HG03108 (cell line): ENCODE results near the gene PACRG.
"Not testable (repeated sequence)": the region's sequence is repeated elsewhere in the genome, so short reads cannot be mapped to it uniquely, and the experiment has no call there.

Experiments used
- ATAC-seq: cut with Tn5 transposase; IDR thresholded peaks from one replicate; pipeline ENCODE4 v1.9.1; 2021; ENCODE audit warnings: moderate library complexity; ENCODE audit not compliant: unreplicated experiment

Gene PACRG

DNA sequence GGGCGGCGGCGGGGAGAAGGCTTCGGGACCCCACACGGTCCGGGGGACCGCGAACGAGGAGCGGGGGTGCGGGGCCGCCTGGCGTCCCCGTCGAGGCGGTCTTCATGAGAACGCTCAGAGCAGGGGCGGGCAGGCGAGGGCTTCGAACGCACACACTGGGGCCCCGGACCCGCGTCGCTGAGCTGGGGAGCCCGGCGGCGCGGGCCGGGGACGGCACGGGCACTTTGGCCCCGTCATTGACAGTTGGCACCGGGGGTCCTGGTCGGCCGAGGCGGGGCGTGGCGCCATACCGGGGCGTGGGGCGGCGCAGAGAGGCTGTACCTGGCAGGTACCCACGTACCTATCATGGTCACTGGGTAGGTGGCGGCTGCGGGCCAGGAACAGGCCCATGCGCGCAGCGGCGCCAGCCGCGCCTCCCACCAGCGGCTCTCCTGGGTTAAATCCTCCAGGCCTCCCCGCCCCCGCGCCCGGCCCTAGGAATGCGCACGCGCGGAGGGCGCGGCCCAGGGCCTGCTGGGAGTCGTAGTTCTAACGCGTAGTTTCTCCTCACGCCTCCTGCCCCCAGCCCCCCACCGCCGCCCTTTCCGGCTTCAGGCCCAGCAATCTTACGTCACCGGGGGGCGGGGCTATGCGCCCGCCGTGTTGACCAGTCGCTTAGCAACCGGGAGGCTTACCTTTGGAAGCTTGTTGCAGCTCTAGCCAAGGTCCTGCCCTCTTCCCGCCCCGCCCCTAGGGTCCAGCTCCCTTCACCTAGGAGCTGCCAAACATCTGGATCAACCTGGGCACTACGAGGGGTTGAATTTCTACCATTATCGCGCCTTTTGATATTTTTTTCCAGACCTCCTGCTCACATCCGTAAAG is at the start of gene PACRG, which contains the start of gene PRKN:
PACRG (plus strand) TSS at position 653 of the 861 bp plus-strand sequence.
PRKN (minus strand) TSS at position 445 of the 861 bp plus-strand sequence.
- peak; percentile 98 for ATAC-seq

DNA sequence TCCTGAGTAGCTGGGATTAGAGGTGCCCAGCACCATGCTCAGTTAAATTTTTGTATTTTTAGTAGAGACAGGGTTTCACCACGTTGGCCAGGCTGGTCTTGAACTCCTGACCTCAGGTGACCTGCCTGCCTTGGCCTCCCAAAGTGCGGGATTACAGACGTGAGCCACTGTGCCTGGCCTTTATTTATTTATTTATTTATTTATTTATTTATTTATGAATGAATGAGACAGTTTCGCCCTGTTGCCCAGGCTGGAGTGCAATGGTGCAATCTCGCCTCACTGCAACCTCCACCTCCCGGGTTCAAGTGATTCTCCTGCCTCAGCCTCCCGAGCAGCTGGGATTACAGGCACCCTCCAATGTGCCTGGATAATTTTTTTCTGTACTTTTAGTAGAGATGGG is 48.9 kb upstream of the PACRG start:
- not testable (repeated sequence) for ATAC-seq

DNA sequence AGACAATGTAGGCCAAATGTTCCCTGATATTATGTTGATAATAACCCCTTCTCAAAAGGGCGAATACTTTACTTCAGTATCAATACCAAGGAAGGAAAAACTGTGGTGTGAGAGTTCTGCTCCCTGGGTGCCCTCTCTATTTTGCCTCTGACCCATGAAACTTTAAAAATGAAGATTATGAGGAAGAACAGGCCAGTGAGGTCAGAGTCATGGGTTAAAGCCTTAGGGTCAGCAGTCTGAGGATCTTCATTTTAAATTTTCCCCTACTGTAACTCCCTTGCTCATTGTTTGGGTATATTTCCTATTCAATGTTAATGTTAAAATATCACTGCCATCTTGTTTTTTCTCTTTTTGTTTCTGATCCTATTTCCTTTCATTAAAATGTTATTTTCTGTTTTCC is 48.1 kb upstream of the PACRG start:
- ATAC-seq: no peak

DNA sequence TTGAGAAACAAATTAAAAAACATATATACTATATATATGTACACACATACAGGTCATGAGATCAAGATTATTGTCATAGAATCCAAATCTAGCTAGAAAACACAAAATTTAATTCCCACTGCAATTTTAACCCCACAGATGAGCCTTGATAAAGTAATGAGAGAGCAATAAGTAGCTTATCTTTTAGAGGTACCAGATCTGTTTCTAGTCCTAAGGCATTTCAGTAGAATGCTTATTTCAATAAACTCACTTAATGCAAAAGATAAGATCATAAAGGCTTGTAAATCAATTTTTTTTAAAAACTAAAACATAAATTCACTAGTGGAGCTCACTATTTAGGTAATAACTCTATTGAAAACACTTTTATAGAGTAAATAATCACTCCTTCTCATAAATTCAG is 47.4 kb upstream of the PACRG start:
- ATAC-seq: no peak

DNA sequence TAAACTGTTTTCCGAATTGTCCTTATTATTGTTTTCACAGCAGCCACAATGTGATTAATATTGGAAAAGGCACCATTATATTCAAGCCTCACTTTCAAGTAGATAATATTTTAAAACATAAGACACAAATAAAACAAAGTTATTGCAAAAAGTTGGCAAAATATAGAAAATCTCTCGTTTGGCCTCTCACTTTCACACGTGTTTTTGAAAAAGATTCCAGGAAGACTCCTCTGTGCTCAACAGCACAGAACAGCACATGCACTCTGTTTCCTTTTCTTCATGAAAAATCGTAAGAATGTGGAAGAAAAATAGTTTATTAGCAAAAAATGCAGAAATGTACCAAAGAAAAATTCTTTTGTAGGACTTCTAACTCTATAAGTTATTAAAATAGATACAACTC is 46.9 kb upstream of the PACRG start:
- no peak for ATAC-seq

DNA sequence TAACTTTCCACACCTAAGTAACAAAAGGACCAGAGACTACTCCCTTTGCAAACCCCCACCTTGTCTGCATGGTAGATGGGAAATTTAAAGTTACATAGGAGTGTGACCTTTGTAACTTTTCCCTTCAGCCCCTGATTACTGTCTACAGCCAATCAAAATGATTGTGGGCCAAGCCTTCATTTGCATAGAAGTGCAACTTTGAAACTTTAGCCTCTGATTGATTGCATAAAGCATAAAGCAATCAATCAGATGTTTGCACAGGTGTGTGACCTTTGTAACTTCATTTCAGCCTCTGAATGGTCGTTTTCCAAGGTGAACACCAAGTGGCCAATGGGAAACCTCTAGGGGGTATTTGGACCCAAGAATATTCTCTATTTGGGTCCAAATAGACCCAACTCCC is 46.3 kb upstream of the PACRG start:
- no peak for ATAC-seq

DNA sequence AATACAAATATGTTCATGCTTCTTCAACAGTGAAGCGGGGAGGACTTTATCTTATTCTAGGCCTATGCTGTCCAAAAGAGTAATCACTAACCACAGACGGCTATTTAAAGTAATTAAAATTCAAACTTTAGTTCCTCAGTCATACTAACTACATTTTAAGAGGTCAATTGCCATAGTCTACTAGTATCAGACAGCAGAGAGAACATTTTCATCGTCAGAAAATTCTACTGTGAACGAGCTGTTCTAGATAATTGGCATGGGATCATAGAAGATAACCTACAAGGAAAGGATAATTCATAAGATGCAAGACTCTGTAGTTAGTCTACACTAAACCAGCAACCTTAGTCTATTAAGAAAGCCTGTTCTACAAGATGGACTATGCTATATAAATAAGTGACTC is 44.6 kb upstream of the PACRG start:
- ATAC-seq: no peak

DNA sequence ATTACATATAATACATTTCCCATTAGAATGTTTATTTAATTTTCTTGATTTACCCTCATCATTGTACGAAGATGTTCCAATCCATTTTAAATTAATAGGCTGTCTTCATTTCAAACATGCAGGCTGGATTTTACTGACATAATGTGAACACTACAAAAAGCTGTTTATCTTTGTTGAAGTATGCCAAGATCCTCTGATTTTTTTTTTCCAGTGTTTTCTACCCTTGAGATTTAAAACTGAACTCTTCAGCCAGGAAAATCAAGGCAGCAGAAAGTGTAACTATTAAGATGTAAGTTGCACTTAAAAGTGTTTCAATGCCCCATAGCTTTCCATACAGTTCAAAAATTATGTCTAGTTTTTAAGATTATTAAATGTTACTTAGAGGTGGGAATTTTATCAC is 43.7 kb upstream of the PACRG start:
- ATAC-seq: no peak

DNA sequence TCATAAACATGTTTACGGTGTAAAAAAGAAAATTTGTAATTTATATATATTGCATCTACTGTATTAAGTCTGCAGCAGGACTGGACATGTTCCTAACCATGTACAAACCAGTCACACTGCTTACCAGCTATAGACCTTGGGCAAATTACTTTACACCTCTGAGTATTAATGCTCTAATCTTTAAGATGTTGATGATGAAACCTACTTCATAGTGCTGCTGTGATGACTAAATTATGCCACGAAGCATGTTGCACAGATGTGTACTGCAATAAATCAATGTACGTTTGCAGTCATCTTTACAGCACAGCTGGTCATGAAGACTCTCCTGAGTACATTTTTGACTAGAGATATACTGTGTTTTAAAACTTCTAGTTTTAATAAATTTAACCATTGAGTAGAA is 42.8 kb upstream of the PACRG start:
- no peak for ATAC-seq

DNA sequence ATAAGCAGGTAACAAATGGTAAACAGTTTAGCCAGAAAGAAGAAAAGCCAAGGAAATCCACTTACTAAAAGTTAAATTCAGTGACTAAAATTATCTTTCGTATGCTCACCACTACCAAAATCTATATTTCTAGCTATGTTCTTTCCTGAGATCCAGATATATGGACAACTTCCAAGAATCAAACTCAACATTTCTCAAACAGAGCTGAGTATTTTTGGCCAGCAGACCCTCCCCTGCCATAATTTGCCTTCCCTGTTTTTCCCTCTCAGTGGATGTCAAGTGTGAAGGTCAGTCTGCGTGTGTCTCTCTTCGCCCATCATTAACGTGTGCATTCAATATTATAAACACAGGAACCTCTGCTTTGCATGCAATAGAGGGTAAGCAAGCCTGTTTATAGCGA is 42.2 kb upstream of the PACRG start:
- no peak for ATAC-seq

DNA sequence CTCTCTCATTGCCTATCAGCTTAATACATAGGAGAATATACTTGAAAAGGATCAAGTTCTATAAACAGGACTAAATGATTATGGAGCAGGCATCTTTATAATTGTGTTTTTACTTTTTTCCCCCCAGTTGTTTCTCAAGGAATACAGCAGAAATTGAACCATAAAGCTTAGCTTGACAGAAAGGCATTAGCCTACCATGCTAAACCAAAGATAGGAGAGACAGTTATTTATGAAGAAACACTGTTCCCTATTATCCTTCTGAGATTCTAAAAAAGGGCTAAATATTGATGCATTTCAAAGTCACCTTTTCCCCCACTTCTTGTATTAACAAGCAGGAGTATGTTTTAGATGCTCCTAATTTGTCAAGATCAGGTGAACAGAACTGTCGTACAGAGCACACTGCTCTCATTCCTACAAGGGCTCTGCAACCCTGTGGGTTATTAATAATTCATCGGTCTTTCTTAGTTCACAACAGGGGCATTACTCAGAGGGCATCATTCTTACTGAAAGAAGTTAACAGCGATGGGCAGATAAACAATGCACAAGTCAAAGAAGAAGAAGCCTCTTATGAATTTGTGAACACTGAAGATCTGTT is 38.9 kb upstream of the PACRG start:
- ATAC-seq: no peak

DNA sequence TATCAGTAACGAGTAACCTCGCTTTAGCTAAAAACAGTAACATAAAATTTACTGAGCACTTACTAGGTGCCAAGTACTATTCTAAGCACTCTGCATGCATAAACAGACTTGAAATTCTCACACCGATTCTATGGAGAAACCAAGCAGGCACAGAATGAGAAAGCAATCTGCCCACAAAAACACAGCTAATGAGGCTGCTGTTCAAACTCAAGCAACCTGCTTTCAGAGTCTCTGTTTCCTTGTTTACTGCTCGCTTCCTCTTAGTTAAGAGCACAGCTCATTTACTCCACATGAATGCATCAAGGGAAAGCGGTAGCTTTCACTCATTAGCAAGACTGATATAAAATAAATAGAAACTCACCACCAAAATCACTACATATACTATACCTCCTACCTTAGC is 37.6 kb upstream of the PACRG start:
- ATAC-seq: no peak

DNA sequence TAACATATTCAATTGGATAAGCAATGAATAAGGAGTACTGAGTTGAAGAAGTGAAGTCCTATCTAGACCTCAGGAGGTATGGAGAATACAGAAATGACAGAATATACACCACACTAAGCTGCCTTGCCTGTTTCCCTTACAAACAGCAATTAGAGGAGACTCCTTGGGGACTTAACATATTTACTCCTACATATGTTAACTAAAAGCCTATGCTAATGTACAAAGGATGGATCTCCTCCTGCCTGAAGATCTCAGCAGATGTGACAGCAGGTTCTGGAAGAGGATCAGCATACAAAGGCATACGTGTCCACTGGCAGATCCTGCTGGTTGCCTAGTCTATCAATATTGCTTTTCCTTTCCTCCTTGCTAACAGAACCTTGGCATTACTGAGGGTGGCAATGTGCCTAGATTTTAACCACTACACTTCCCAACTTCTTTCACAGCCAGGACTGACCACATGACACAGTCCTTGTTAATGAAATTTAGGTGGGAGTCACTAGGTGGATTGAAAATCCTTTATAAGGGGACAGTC is 29.8 kb upstream of the PACRG start:
- ATAC-seq: no peak

DNA sequence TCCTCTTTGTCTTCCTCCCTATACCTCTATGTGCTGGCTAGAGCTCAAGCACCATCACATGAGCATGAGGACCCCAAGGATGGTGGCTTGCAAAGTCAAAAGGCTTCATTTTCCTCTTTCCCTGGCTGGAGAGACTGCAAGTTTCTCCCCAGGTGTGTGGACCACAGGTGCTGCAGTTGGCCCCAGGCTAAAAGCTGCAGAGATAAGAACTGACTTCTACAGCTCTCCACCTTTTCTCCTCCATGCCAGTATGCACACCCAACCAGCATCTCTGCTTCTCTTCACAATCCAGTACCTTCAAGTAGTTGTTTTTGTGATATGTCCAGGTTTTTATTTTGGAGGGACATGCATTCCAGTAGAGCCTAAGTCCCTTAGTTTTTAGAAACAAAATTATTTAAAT is 29.3 kb upstream of the PACRG start:
- no peak for ATAC-seq

DNA sequence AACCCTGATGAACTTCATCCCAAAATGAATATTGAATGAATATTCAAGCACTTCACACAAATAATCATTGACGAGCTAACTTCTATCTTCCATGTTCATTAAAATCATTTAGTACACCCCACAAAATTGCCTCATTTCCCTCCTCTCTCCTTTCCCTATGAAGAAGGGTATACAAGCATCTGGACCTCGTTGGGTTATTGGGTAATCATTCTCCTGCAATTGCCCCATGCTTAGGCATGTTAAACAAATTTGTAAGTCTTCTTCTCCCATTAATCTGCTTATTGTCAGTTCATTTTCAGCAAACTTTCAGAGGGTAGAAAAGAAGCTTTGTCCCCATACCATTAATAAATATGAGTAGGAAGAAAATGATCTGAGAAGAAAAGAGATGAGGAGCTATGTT is 27.8 kb upstream of the PACRG start:
- ATAC-seq: no peak

DNA sequence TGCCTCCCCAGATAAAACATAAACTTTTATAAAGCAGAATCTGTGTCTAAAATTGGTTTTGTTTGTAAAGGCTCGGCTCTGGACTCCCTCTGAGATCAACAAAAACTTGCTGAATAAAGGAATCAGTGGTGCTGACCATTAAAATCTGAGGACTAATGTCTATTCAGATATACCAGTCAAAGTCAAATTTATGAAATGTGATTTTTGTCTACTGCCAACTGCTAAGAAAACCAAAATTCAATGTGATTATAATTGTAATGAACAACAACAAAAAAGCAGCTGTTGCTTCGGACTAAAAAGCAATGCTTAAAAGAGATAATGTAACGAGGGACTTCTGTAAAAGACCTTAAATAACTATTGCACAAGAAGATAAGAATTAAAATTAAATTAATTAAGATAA is 26.8 kb upstream of the PACRG start:
- ATAC-seq: no peak

DNA sequence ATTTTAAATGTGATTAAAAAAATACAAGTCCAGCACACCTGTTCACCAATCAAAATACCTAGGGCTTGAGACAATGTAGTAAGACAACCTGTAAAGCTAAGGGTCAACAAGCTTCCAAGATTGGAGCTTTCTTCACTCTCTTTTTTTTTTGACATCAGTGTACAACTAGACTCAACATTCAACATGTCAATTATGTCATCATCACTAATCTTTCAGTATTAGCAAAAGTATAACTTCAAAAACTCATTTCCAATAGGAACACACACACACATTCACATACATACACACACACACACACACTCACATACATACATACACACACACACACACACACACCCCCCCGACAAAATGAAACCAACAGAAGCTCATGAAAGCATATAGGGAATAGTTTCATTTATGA is 26.2 kb upstream of the PACRG start:
- ATAC-seq: no peak

DNA sequence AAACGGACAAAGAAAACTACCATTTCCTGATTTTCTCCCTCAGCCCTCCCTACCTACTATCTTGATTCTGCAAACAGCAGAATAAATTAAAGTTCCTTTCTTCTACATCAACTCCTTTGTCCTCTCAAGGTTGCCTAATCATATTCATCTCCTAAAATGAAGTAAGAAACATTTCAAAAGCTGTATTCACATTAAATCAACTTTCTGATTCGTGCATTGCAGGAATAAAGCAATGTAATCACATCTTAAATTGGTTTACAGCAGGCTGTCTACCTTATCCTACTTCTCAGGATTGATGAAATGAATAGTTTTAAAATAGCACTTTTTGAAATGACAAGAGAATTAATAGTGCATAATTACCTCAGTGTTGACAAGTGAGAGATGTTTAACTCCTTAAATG is 25.3 kb upstream of the PACRG start:
- ATAC-seq: no peak

DNA sequence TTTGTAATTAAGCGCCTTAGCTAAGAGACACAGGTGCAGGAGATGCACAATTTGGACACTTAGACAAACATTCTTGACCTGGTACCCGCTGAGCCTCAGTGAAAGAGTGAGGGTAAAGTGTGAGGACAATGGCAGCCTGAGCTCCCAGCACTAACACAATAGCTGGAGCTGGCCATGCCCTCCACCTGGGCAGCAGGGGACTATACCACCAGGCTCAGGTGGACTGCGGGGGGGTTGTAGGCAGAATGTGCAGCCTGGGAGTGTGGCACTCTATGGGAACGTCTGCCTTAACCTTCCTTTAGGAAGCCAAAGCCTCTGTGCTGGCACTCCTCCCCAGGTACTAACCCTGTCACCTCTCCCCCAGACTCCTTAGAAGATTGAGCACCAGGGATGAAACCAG is 23.8 kb upstream of the PACRG start:
- ATAC-seq: no peak

DNA sequence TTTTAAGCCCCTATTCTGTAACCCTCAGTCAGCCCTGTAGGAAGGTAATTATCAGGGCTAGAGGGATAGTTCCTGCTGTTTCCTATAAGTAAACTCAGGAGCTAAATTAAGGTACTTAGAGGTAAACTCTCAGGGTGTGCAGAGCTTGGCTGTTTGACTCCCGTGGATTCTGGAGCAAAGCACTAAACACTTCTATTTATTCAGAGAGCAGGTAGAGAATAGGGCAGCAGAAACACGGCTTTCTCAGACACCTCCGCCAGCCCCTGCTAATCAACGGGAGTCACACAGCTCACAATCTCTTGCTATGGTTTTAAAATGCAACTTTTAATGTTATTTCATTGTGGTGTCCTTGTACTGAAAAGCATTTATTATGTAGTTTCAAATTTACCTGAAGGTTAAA is 22.0 kb upstream of the PACRG start:
- ATAC-seq: no peak

DNA sequence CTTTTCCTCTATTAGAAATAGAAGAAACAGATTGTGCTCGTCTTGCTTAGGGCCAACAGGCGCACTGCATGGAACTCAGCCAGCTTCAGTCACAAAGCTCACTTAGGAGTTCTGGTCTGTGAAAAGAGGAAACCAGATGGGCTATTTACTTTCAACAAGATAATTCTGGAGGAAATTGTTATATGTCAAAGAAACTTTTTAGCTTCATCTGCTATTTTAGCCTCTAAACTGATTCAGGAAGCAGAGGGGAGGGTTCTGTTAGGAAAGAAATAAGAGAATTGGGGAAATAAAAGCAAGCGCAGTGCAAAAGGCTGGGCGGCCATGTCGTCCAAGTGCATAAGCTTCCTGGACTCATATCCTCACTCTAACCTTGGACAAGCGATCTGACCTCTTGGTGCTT is 21.5 kb upstream of the PACRG start:
- ATAC-seq: no peak

DNA sequence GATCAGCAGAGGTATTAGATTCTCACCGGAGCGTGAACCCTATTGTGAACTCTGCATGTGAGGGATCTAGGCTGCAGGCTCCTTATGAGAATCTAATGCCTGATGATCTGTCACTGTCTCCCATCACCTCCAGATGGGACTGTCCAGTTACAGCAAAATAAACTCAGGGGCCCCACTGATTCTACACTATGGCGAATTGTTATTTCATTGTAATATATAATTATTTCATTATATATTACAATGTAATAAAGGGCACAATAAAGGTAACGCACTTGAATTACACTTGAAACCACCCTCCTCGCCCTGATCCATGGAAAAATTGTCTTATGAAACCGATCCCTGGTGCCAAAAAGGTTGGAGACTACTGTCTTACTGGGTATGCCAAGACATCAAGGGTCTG is 18.8 kb upstream of the PACRG start:
- ATAC-seq: no peak
